OCI-LY3 (cell line): ENCODE data around the gene SLC35E3.
A peak's percentile ranks its signal among the peaks of the same experiment; 100 is the strongest.

Source experiments
- H2AFZ ChIP-seq: fragments of 200-600, 300-600 bp; shearing (Covaris generic); 2 replicates; pipeline ENCODE4 v1.6.0; 2014; ENCODE audit warnings: antibody characterized with exemption, low read depth, low read length
- H3K27ac ChIP-seq: fragments of 200-600, 300-600 bp; sonication (generic); 2 replicates; pipeline ENCODE4 v1.5.1; 2014; ENCODE audit warnings: mild to moderate bottlenecking, low read length, moderate library complexity, mixed read lengths
- H3K27me3 ChIP-seq: fragments of 200-600, 300-600 bp; sonication (generic); 2 replicates; pipeline ENCODE4 v1.6.1; 2014; ENCODE audit warnings: low read depth, low read length, mixed read lengths
- H3K36me3 ChIP-seq: fragments of 200-600, 300-600 bp; sonication (generic); replicated peaks from 2 replicates; pipeline ENCODE3; 2014; ENCODE audit warnings: low read depth, low read length, mixed read lengths
- H3K4me1 ChIP-seq: fragments of 300-600, 200-600 bp; sonication (generic); 2 replicates; pipeline ENCODE4 v1.6.1; 2014; ENCODE audit warnings: low read length, mixed read lengths
- H3K4me2 ChIP-seq: fragments of 200-600, 300-600 bp; sonication (generic); 2 replicates; pipeline ENCODE4 v1.6.1; 2014; ENCODE audit warnings: low read length, mixed read lengths
- H3K4me3 ChIP-seq: fragments of 300-600, 200-600 bp; sonication (generic); 2 replicates; pipeline ENCODE4 v1.5.1; 2014; ENCODE audit warnings: antibody characterized with exemption, mild to moderate bottlenecking, low read length, moderate library complexity
- H3K79me2 ChIP-seq: fragments of 300-600, 200-600 bp; shearing (Covaris generic); 2 replicates; pipeline ENCODE4 v1.6.1; 2014; ENCODE audit warnings: mild to moderate bottlenecking, low read length, mixed read lengths
- H3K9ac ChIP-seq: fragments of 300-600, 200-600 bp; shearing (Covaris generic); 2 replicates; pipeline ENCODE4 v1.6.0; 2014; ENCODE audit warnings: mild to moderate bottlenecking, low read length, moderate library complexity
- H3K9me3 ChIP-seq: fragments of 200-600, 300-600 bp; shearing (Covaris generic); 2 replicates; pipeline ENCODE4 v1.6.1; 2014; ENCODE audit warnings: low read length, mixed read lengths; ENCODE audit not compliant: insufficient read depth
- H4K20me1 ChIP-seq: fragments of 200-600, 300-600 bp; sonication (generic); 2 replicates; pipeline ENCODE4 v1.6.1; 2016; ENCODE audit warnings: low read length, mixed read lengths; ENCODE audit not compliant: insufficient read depth
- EZH2phosphoT487 ChIP-seq: fragments of 200-600 bp; shearing (Covaris generic); IDR thresholded peaks from 2 replicates; pipeline ENCODE4 v1.6.1; 2018; ENCODE audit warnings: antibody characterized with exemption, mixed run types, low read depth
- TF ChIP-seq, protein P1 (sequence below): fragments of 200-600, 300-600 bp; sonication (generic); IDR thresholded peaks from 2 replicates; pipeline ENCODE4 v1.5.1; 2014; ENCODE audit warnings: antibody characterized with exemption, low read length, low read depth

The SLC35E3 gene

DNA sequence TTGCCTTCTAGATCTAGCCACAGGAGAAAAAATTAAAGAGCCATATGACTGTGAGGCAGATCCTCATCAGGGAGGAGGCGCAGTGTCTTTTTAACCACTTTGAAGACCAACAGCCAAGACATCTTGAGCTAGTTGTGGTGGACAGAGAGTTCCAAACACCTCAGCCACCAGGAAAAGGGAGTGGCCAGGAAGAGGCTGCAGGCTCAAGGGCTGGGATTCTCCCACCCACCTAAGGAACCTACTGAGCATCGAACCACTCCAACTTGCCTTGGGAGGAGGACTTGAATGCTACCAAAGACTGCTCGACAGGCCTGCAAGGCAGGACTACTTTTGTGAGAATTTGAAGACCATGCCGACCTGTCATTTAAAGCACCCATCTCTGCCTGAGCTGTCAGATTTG, 47.5 kb downstream of the SLC35E3 start:
- peak overlapping the region; percentile 56; the same call in 1 of the 2 replicates for H2AFZ ChIP-seq
- no peak for TF ChIP-seq EZH2phosphoT487

DNA sequence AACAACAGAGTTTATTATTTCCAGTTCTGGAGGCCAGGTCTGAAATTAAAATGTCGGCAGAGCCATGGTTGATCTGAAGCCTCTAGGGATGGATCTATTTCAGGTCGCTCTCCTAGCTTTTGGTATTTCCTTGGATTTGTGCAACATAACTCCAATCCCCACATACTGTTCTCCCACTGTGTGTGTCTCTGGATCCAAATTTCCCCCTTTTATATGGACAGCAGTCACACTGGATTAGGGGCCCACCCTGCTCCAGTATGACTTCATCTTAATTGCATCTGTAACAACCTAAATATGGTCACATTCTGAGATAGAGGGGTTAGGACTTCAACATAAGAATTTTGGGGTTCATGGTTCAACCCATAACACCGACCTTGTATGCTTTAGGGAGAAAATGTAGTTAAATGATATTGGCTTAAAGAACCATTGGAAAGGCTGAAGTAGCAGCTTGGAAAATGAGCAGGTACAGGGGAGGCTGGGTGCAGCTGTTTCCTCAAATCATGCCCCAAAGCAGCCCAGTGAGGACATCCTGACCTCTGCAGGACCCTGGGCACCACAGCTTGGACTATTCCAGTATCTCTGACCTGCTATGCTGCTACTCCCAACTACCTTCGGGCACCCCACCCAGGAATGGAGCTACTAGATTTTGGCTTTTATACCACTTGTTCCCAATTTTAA, 48.1 kb downstream of the SLC35E3 start:
- H3K9me3 ChIP-seq: no peaks in the 10 kb centered on the region
- no peaks in the 10 kb centered on the region for H3K36me3 ChIP-seq
- peaks cover 7% of the 10 kb centered on the region for H3K4me1 ChIP-seq
- H3K79me2 ChIP-seq: no peaks in the 10 kb centered on the region
- no peak for TF ChIP-seq EZH2phosphoT487
- TF ChIP-seq, protein P1, sequence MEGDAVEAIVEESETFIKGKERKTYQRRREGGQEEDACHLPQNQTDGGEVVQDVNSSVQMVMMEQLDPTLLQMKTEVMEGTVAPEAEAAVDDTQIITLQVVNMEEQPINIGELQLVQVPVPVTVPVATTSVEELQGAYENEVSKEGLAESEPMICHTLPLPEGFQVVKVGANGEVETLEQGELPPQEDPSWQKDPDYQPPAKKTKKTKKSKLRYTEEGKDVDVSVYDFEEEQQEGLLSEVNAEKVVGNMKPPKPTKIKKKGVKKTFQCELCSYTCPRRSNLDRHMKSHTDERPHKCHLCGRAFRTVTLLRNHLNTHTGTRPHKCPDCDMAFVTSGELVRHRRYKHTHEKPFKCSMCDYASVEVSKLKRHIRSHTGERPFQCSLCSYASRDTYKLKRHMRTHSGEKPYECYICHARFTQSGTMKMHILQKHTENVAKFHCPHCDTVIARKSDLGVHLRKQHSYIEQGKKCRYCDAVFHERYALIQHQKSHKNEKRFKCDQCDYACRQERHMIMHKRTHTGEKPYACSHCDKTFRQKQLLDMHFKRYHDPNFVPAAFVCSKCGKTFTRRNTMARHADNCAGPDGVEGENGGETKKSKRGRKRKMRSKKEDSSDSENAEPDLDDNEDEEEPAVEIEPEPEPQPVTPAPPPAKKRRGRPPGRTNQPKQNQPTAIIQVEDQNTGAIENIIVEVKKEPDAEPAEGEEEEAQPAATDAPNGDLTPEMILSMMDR: no peak
- H2AFZ ChIP-seq: no peak overlapping the region
- no peak overlapping the region for H3K9ac ChIP-seq
- H3K27me3 ChIP-seq: no peaks in the 10 kb centered on the region
- no peak overlapping the region for H3K4me3 ChIP-seq
- H3K4me2 ChIP-seq: no peak overlapping the region
- no peak overlapping the region for H3K27ac ChIP-seq
- no peaks in the 10 kb centered on the region for H4K20me1 ChIP-seq

More for the DNA sequence above, 47.5 kb downstream of the SLC35E3 start:
- peaks cover 7% of the 10 kb centered on the region for H3K4me1 ChIP-seq
- no peaks in the 10 kb centered on the region for H3K79me2 ChIP-seq
- H3K27ac ChIP-seq: no peak overlapping the region
- H3K9me3 ChIP-seq: no peaks in the 10 kb centered on the region
- no peaks in the 10 kb centered on the region for H3K36me3 ChIP-seq
- no peaks in the 10 kb centered on the region for H4K20me1 ChIP-seq
- H3K9ac ChIP-seq: no peak overlapping the region
- no peaks in the 10 kb centered on the region for H3K27me3 ChIP-seq
- H3K4me3 ChIP-seq: no peak overlapping the region
- no peak overlapping the region for H3K4me2 ChIP-seq

DNA sequence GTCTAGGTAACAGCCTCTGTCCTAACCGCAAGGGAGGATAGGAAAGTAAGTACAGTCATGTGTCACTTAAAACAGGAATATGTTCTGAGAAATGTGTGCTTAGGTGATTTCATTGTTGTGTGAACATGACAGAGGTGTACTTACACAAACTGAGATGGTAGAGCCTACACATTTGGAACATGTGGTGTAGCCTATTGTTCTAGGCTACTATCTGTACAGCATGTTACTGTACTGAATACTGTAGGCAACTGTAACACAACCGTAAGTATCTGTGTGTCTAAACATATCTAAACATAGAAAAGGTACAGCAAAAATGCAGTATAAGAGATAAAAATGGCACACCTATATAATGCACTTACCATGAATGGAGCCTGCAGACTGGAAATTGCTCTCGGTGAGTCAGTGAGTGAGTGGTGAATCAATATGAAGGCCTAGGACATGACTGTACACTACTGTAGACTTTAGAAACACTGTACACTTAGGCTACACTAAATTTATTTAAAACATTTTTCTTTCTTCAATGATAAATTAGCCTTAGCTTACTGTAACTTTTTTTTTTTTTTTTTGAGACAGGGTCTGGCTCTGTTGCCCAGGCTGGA, 48.8 kb downstream of the SLC35E3 start:
- H3K27me3 ChIP-seq: no peaks in the 10 kb centered on the region
- no peaks in the 10 kb centered on the region for H3K79me2 ChIP-seq
- TF ChIP-seq, protein P1: no peak
- no peak for TF ChIP-seq EZH2phosphoT487
- H3K36me3 ChIP-seq: no peaks in the 10 kb centered on the region
- H3K4me1 ChIP-seq: peaks cover 7% of the 10 kb centered on the region
- H4K20me1 ChIP-seq: no peaks in the 10 kb centered on the region
- no peak overlapping the region for H3K9ac ChIP-seq
- no peak overlapping the region for H3K4me3 ChIP-seq
- no peaks in the 10 kb centered on the region for H3K9me3 ChIP-seq
- H3K4me2 ChIP-seq: no peak overlapping the region
- no peak overlapping the region for H2AFZ ChIP-seq
- no peak overlapping the region for H3K27ac ChIP-seq

DNA sequence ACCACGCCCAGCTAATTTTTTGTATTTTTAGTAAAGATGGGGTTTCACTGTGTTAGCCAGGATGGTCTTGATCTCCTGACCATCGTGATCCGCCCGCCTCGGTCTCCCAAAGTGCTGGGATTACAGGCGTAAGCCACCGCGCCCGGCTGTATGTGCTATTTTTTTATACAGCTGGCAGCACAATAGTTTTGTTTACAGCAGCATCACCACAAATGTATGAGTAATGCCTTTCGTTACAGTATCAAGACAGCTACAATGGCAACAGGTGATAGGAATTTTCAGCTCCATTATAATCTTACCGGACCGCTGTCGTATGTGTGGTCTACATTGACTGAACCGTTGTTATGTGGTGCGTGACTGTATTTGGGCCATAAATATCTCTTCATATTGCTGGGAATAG, 50.4 kb downstream of the SLC35E3 start:
- Histone ChIP-seq H4K20me1 (no peaks in the 10 kb centered on the region), H3K27me3 (no peaks in the 10 kb centered on the region), H3K79me2 (no peaks in the 10 kb centered on the region), H3K36me3 (no peaks in the 10 kb centered on the region), H3K4me1 (no peaks in the 10 kb centered on the region), H3K9me3 (no peaks in the 10 kb centered on the region), H3K4me3 (no peak overlapping the region), H3K9ac (no peak overlapping the region), H3K27ac (no peak overlapping the region), H3K4me2 (no peak overlapping the region), H2AFZ (no peak overlapping the region)
- TF ChIP-seq, protein P1: no peak
- TF ChIP-seq EZH2phosphoT487: no peak
